Ovary (tissue), 3 donors: ENCODE measurements around the gene CYB5RL.

ENCODE experiments used
- CTCF ChIP-seq, 3 donors: fragments of 450-650 bp in 2 of 3; fragments of 200-600 bp in 1 of 3; IDR thresholded peaks; one replicate each; pipeline versions ENCODE4 v1.5.1 to v1.8.0; 2016 to 2022; ENCODE audit warnings: antibody characterized with exemption in 3 of 3, mild to moderate bottlenecking in 1 of 3
- EP300 ChIP-seq: sonication (generic); formaldehyde crosslinking; IDR thresholded peaks from one replicate; pipeline ENCODE4 v1.6.1; 2017; ENCODE audit warnings: antibody characterized with exemption
- POLR2A ChIP-seq: fragments of 450-650 bp; IDR thresholded peaks from one replicate; pipeline ENCODE4 v1.6.1; 2017; ENCODE audit warnings: antibody characterized with exemption, mild to moderate bottlenecking, moderate library complexity
- donor health status: DM: no; HTN: no; CAD: no.

- TF ChIP-seq CTCF (IDR thresholded peaks at IDR 0.05) = no peak
- no peak for TF ChIP-seq POLR2A
- no peak for TF ChIP-seq EP300
Observed at GRCh38 chr1:54190526-54190925, 9.3 kb downstream of the CYB5RL start.
